Panc1 (cell line): Measurements from ENCODE around the gene KRTAP10-11.

Experiments used
- CTCF ChIP-seq: fragments of 450-650 bp; IDR thresholded peaks from 2 replicates; pipeline ENCODE4 v1.5.1; 2017; ENCODE audit warnings: mild to moderate bottlenecking
- SIN3A ChIP-seq: IDR thresholded peaks from 2 replicates; pipeline ENCODE4 v1.6.1; 2012; ENCODE audit warnings: low read depth, mild to moderate bottlenecking, low read length, moderate library complexity, borderline replicate concordance; ENCODE audit not compliant: insufficient read depth
- TCF7L2 ChIP-seq: IDR thresholded peaks from 2 replicates; pipeline ENCODE4 v1.6.1; 2011; ENCODE audit warnings: mild to moderate bottlenecking, low read depth, low read length, inconsistent platforms
- TF ChIP-seq, protein P1 (sequence below), 2 experiments: IDR thresholded peaks; 2 replicates each; pipeline ENCODE4 v1.6.1; 2011 to 2012; ENCODE audit warnings: low read depth in 2 of 2, control low read depth in 1 of 2, low read length in 1 of 2, mild to moderate bottlenecking in 1 of 2, moderate library complexity in 1 of 2; ENCODE audit not compliant: insufficient read depth in 1 of 2

DNA sequence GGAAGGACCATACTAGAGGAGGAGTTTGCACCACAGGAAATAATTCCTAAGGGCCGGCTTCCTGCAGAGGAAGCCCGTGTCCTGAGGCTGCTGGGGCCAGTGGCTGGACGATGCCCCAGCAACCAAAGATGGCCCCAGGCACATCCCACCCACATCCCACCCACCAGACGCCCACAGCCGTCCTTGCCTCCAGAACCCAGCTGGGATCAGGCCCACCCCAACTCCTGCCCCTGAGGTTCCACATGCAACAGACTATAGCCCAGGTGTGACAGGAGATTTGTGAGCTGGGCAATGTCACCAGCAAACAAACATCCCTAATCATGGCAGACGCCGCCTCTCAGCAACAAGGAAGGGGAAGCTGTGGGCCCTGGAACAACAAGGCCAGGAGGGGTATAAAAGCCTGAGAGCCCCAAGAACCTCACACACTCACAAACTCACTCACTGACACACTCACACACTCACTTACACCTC is 19.5 kb upstream of the KRTAP10-11 start, which contains the start of gene KRTAP10-9:
- TF ChIP-seq CTCF (no peak), TCF7L2 (no peak), SIN3A (no peak)
- TF ChIP-seq, protein P1, sequence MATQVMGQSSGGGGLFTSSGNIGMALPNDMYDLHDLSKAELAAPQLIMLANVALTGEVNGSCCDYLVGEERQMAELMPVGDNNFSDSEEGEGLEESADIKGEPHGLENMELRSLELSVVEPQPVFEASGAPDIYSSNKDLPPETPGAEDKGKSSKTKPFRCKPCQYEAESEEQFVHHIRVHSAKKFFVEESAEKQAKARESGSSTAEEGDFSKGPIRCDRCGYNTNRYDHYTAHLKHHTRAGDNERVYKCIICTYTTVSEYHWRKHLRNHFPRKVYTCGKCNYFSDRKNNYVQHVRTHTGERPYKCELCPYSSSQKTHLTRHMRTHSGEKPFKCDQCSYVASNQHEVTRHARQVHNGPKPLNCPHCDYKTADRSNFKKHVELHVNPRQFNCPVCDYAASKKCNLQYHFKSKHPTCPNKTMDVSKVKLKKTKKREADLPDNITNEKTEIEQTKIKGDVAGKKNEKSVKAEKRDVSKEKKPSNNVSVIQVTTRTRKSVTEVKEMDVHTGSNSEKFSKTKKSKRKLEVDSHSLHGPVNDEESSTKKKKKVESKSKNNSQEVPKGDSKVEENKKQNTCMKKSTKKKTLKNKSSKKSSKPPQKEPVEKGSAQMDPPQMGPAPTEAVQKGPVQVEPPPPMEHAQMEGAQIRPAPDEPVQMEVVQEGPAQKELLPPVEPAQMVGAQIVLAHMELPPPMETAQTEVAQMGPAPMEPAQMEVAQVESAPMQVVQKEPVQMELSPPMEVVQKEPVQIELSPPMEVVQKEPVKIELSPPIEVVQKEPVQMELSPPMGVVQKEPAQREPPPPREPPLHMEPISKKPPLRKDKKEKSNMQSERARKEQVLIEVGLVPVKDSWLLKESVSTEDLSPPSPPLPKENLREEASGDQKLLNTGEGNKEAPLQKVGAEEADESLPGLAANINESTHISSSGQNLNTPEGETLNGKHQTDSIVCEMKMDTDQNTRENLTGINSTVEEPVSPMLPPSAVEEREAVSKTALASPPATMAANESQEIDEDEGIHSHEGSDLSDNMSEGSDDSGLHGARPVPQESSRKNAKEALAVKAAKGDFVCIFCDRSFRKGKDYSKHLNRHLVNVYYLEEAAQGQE (IDR thresholded peaks at IDR 0.05; ENCODE audit: insufficient read depth in 1 of 2, low read depth in 2 of 2, low read length in 1 of 2): no peak
